Tibial nerve (tissue), 3 donors: Measurements from ENCODE around the gene LRRC74A.

Source experiments
- CTCF ChIP-seq, 5 experiments: fragments of 200-600 bp in 3 of 5; fragments of 450-650 bp in 2 of 5; sonication (generic) in 3 of 5; IDR thresholded peaks; one replicate each; pipeline ENCODE4 v1.5.1; 2016 to 2019; ENCODE audit warnings: antibody characterized with exemption in 5 of 5, mild to moderate bottlenecking in 3 of 5, moderate library complexity in 2 of 5
- POLR2A ChIP-seq, 2 donors: fragments of 450-650 bp; IDR thresholded peaks; one replicate each; pipeline ENCODE4 v1.6.1; 2017; ENCODE audit warnings: antibody characterized with exemption in 2 of 2, mild to moderate bottlenecking in 2 of 2, moderate library complexity in 2 of 2

- TF ChIP-seq POLR2A (IDR thresholded peaks at IDR 0.05) (no peak), CTCF (IDR thresholded peaks at IDR 0.05) (no peak)
Measured at GRCh38 chr14:76780360-76780759, 45.8 kb upstream of the LRRC74A start.
